Liver (tissue), 9 donors: ENCODE data around the gene IL1RAPL2. TPM values are rescaled to one million over a fixed set of nuclear protein-coding genes. Genes with fewer than 3 reads are reported as not detected.

Experiments used
- DNase-seq: peaks from one replicate; pipeline ENCODE4 v3.0.0-alpha.2; 2017; ENCODE audit warnings: low spot score
- H3K27ac ChIP-seq, 2 donors: one replicate each; pipeline ENCODE4 v1.7.0; 2013; ENCODE audit warnings: inconsistent platforms in 2 of 2, low read length in 2 of 2, control low read depth in 1 of 2, low read depth in 1 of 2, mild to moderate bottlenecking in 1 of 2
- H3K27me3 ChIP-seq, 4 donors: one replicate each; pipeline versions ENCODE4 v1.6.1 to v1.7.0; 2013; ENCODE audit warnings: low read length in 3 of 4, inconsistent platforms in 1 of 4, mild to moderate bottlenecking in 1 of 4, moderate library complexity in 1 of 4; ENCODE audit not compliant: control insufficient read depth in 4 of 4, insufficient read depth in 4 of 4
- H3K36me3 ChIP-seq, 4 donors: one replicate each; pipeline versions ENCODE4 v1.6.1 to v1.7.0; 2013; ENCODE audit warnings: low read length in 3 of 4, mild to moderate bottlenecking in 3 of 4, low read depth in 1 of 4, moderate library complexity in 1 of 4; ENCODE audit not compliant: control insufficient read depth in 4 of 4, insufficient read depth in 3 of 4
- H3K4me1 ChIP-seq, 4 donors: one replicate each; pipeline versions ENCODE4 v1.6.1 to v1.7.0; 2013; ENCODE audit warnings: low read length in 3 of 4, mild to moderate bottlenecking in 3 of 4, moderate library complexity in 1 of 4; ENCODE audit not compliant: control insufficient read depth in 4 of 4, insufficient read depth in 4 of 4
- H3K4me3 ChIP-seq, 3 donors: one replicate each; pipeline versions ENCODE4 v1.6.1 to v1.7.0; 2013; ENCODE audit warnings: low read length in 3 of 3, control low read depth in 1 of 3, low read depth in 1 of 3, mild to moderate bottlenecking in 1 of 3
- H3K9ac ChIP-seq, 2 donors: one replicate each; pipeline ENCODE4 v1.7.0; 2013; ENCODE audit warnings: low read length in 2 of 2, mild to moderate bottlenecking in 2 of 2, moderate library complexity in 2 of 2, control low read depth in 1 of 2, low read depth in 1 of 2
- H3K9me3 ChIP-seq, 4 donors: one replicate each; pipeline versions ENCODE4 v1.6.1 to v1.7.0; 2013; ENCODE audit warnings: low read length in 3 of 4; ENCODE audit not compliant: control insufficient read depth in 4 of 4
- ATF3 ChIP-seq: IDR thresholded peaks from 2 replicates; pipeline ENCODE4 v1.6.1; 2016; ENCODE audit warnings: antibody characterized with exemption
- CTCF ChIP-seq: fragments of 150-350 bp; IDR thresholded peaks from 2 replicates; pipeline ENCODE4 v1.5.1; 2017; ENCODE audit warnings: improper control_type of control experiment, low read depth, low read length; ENCODE audit not compliant: missing input control
- EGR1 ChIP-seq, 2 donors: IDR thresholded peaks; 2 replicates each; pipeline ENCODE4 v1.6.1; 2016 to 2018; ENCODE audit warnings: antibody characterized with exemption in 2 of 2, low read depth in 2 of 2
- FOXA1 ChIP-seq: IDR thresholded peaks from 2 replicates; pipeline ENCODE4 v1.6.1; 2016; ENCODE audit warnings: antibody characterized with exemption
- FOXA2 ChIP-seq: IDR thresholded peaks from 2 replicates; pipeline ENCODE4 v1.6.1; 2016; ENCODE audit warnings: antibody characterized with exemption
- GABPA ChIP-seq, 2 donors: IDR thresholded peaks in 1 of 2; conservative IDR thresholded peaks in 1 of 2; 2 replicates each; pipeline ENCODE4 v1.6.1; 2016; ENCODE audit warnings: antibody characterized with exemption in 2 of 2, mild to moderate bottlenecking in 1 of 2, moderate library complexity in 1 of 2
- JUND ChIP-seq, 2 donors: IDR thresholded peaks; 2 replicates each; pipeline ENCODE4 v1.6.1; 2016; ENCODE audit warnings: antibody characterized with exemption in 2 of 2
- MAX ChIP-seq: IDR thresholded peaks from 2 replicates; pipeline ENCODE4 v1.6.1; 2016; ENCODE audit warnings: antibody characterized with exemption
- NR2F2 ChIP-seq: IDR thresholded peaks from 2 replicates; pipeline ENCODE4 v1.6.1; 2016; ENCODE audit warnings: antibody characterized with exemption
- RAD21 ChIP-seq, 2 donors: IDR thresholded peaks; 2 replicates each; pipeline ENCODE4 v1.6.1; 2016; ENCODE audit warnings: antibody characterized with exemption in 2 of 2, mild to moderate bottlenecking in 2 of 2
- SP1 ChIP-seq: IDR thresholded peaks from 2 replicates; pipeline ENCODE4 v1.6.1; 2018; ENCODE audit warnings: antibody characterized with exemption, mild to moderate bottlenecking
- TAF1 ChIP-seq: conservative IDR thresholded peaks from 2 replicates; pipeline ENCODE4 v1.6.1; 2016; ENCODE audit warnings: antibody characterized with exemption, mild to moderate bottlenecking
- YY1 ChIP-seq: IDR thresholded peaks from 2 replicates; pipeline ENCODE4 v1.6.1; 2016; ENCODE audit warnings: antibody characterized with exemption, mild to moderate bottlenecking
- ZBTB33 ChIP-seq: IDR thresholded peaks from 2 replicates; pipeline ENCODE4 v1.6.1; 2016; ENCODE audit warnings: antibody characterized with exemption
- WGBS: extraction: QIAGEN DNeasy Blood & Tissue Kit; methylation state at CpG from one replicate; pipeline ENCODE4 v1.1.7; 2013; 5-methylcytosine and 5-hydroxymethylcytosine counted together
- polyA plus RNA-seq, 2 donors: library from polyadenylated mRNA; stranded (reverse) in 1 of 2; unstranded in 1 of 2; fragments of 200-250 nt in 1 of 2; fragments of >200 nt in 1 of 2; fragmentation: Nextera tagmentation in 1 of 2; extraction: Ambion mirVana in 1 of 2; gene quantifications; one replicate each; pipeline versions ENCODE4 v1.2.1 to v1.2.3, GENCODE V29; 2013 to 2015
- total RNA-seq, 2 donors: library from RNA; depleted of rRNA; stranded (reverse); fragments of >200 nt; gene quantifications; one replicate each; pipeline ENCODE4 v1.2.3, GENCODE V29; 2014
- TF ChIP-seq, protein P1 (sequence below): IDR thresholded peaks from 2 replicates; pipeline ENCODE4 v1.6.1; 2016; ENCODE audit warnings: antibody characterized with exemption, mild to moderate bottlenecking
- donor health status: healthy.
- donor health status: healthy.
- donor health status: healthy.
- donor health status: healthy.
- donor health status: healthy.

IL1RAPL2 gene
- total and polyA plus RNA-seq, 4 donors: 0.20 to 1.6 (median 0.91) TPM

GRCh38 chrX:105050921-105051320 lies 484.9 kb downstream of the IL1RAPL2 start:
- 93% methylated on average over 7 of the region's 7 CpGs for WGBS
- DNase-seq: no peak
- H3K36me3 ChIP-seq: no peaks in the 10 kb centered on the region

GRCh38 chrX:105051364-105051763 lies 485.4 kb downstream of the IL1RAPL2 start:
- no peak overlapping the region for H3K9ac ChIP-seq
- peaks cover 0 to 12% (median 7%) of the 10 kb centered on the region in 4 donors for H3K9me3 ChIP-seq
- no peak for DNase-seq
- no peaks in the 10 kb centered on the region for H3K4me1 ChIP-seq
- no peak overlapping the region for H3K27ac ChIP-seq
- no peak for TF ChIP-seq CTCF
- no peak for TF ChIP-seq YY1
- no peak for TF ChIP-seq MAX
- no peak for TF ChIP-seq GABPA (IDR thresholded peaks at IDR 0.05 in 1 of 2, conservative IDR thresholded peaks at IDR 0.05 in 1 of 2)
- no peaks in the 10 kb centered on the region for H3K27me3 ChIP-seq
- H3K36me3 ChIP-seq: no peaks in the 10 kb centered on the region
- H3K4me3 ChIP-seq: no peak overlapping the region
- WGBS: 92% methylated on average over 10 of the region's 10 CpGs

More at GRCh38 chrX:105050921-105051320, 484.9 kb downstream of the IL1RAPL2 start:
- no peaks in the 10 kb centered on the region for H3K27me3 ChIP-seq
- TF ChIP-seq YY1 (no peak), MAX (no peak), TAF1 (no peak)
- TF ChIP-seq, protein P1, sequence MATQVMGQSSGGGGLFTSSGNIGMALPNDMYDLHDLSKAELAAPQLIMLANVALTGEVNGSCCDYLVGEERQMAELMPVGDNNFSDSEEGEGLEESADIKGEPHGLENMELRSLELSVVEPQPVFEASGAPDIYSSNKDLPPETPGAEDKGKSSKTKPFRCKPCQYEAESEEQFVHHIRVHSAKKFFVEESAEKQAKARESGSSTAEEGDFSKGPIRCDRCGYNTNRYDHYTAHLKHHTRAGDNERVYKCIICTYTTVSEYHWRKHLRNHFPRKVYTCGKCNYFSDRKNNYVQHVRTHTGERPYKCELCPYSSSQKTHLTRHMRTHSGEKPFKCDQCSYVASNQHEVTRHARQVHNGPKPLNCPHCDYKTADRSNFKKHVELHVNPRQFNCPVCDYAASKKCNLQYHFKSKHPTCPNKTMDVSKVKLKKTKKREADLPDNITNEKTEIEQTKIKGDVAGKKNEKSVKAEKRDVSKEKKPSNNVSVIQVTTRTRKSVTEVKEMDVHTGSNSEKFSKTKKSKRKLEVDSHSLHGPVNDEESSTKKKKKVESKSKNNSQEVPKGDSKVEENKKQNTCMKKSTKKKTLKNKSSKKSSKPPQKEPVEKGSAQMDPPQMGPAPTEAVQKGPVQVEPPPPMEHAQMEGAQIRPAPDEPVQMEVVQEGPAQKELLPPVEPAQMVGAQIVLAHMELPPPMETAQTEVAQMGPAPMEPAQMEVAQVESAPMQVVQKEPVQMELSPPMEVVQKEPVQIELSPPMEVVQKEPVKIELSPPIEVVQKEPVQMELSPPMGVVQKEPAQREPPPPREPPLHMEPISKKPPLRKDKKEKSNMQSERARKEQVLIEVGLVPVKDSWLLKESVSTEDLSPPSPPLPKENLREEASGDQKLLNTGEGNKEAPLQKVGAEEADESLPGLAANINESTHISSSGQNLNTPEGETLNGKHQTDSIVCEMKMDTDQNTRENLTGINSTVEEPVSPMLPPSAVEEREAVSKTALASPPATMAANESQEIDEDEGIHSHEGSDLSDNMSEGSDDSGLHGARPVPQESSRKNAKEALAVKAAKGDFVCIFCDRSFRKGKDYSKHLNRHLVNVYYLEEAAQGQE: no peak
- H3K9ac ChIP-seq: no peak overlapping the region
- no peaks in the 10 kb centered on the region for H3K4me1 ChIP-seq
- H3K9me3 ChIP-seq: peaks cover 0 to 12% (median 7%) of the 10 kb centered on the region in 4 donors
- H3K27ac ChIP-seq: no peak overlapping the region
- H3K4me3 ChIP-seq: peak overlapping the region in 1 of 3 donors; percentile 15

- Histone ChIP-seq H3K27me3 (no peaks in the 10 kb centered on the region), H3K27ac (no peak overlapping the region), H3K4me1 (no peaks in the 10 kb centered on the region), H3K9me3 (peaks cover 0 to 12% (median 7%) of the 10 kb centered on the region in 4 donors), H3K4me3 (no peak overlapping the region), H3K36me3 (no peaks in the 10 kb centered on the region), H3K9ac (no peak overlapping the region)
- WGBS: 85% methylated on average over 2 of the region's 2 CpGs
- TF ChIP-seq JUND (IDR thresholded peaks at IDR 0.05) (no peak), NR2F2 (no peak), FOXA2 (no peak), RAD21 (IDR thresholded peaks at IDR 0.05) (no peak), EGR1 (IDR thresholded peaks at IDR 0.05; ENCODE audit: low read depth in 2 of 2) (no peak), ATF3 (no peak), CTCF (no peak), SP1 (no peak), FOXA1 (no peak), ZBTB33 (no peak), GABPA (IDR thresholded peaks at IDR 0.05 in 1 of 2, conservative IDR thresholded peaks at IDR 0.05 in 1 of 2) (no peak)
- no peak for DNase-seq
Observed at GRCh38 chrX:105052926-105053325, 486.9 kb downstream of the IL1RAPL2 start.
